ENCODE measurements around the gene GPC6. TPM values are rescaled to one million over a fixed set of nuclear protein-coding genes. Genes with fewer than 3 reads are reported as not detected.

Gene GPC6
- polyA plus RNA-seq, 1 of the 3 experiments (the other 2 are of a cell fraction), result 6.7 TPM

- no peak for DNase-seq
- CTCF ChIA-PET, result no interaction called here
- no peak overlapping the region for H3K4me3 ChIP-seq (ENCODE audit: low read depth in 2 of 2, low read length in 1 of 2)
- no peaks in the 10 kb centered on the region for H3K79me2 ChIP-seq (ENCODE audit: insufficient read depth)
- H3K4me2 ChIP-seq, result no peak overlapping the region
- H4K20me1 ChIP-seq (ENCODE audit: insufficient read depth), result no peaks in the 10 kb centered on the region
- H3K27ac ChIP-seq (ENCODE audit: low read depth in 2 of 2, low read length in 1 of 2), result no peak overlapping the region
- H3K27me3 ChIP-seq (ENCODE audit: insufficient read depth), result no peaks in the 10 kb centered on the region
- H3K9ac ChIP-seq, result no peak overlapping the region
- H3K9me3 ChIP-seq, result no peaks in the 10 kb centered on the region
- no peaks in the 10 kb centered on the region for H3K9me2 ChIP-seq
- H2AFZ ChIP-seq (ENCODE audit: low read depth), result no peak overlapping the region
- peaks cover 0 to 4% of the 10 kb centered on the region in 2 experiments; a peak in 1 of 4 replicates for H3K4me1 ChIP-seq (ENCODE audit: control insufficient read depth in 1 of 2, insufficient read depth in 2 of 2, low read depth in 1 of 2, low read length in 1 of 2)
- no peaks in the 10 kb centered on the region for H3K36me3 ChIP-seq (replicated peaks in 1 of 2; ENCODE audit: control insufficient read depth in 1 of 2, insufficient read depth in 2 of 2, low read length in 1 of 2)
- H3F3A ChIP-seq (replicated peaks; ENCODE audit: insufficient read depth), result no peaks in the 10 kb centered on the region
- TF ChIP-seq TEAD4 (IDR thresholded peaks at IDR 0.05; ENCODE audit: borderline replicate concordance, insufficient read depth) (no peak), EZH2phosphoT487 (IDR thresholded peaks at IDR 0.05; ENCODE audit: borderline replicate concordance, low read depth) (no peak), MXI1 (IDR thresholded peaks at IDR 0.05; ENCODE audit: low read depth, low read length) (no peak), JUND (IDR thresholded peaks at IDR 0.05) (no peak)
- TF ChIP-seq, protein P1, sequence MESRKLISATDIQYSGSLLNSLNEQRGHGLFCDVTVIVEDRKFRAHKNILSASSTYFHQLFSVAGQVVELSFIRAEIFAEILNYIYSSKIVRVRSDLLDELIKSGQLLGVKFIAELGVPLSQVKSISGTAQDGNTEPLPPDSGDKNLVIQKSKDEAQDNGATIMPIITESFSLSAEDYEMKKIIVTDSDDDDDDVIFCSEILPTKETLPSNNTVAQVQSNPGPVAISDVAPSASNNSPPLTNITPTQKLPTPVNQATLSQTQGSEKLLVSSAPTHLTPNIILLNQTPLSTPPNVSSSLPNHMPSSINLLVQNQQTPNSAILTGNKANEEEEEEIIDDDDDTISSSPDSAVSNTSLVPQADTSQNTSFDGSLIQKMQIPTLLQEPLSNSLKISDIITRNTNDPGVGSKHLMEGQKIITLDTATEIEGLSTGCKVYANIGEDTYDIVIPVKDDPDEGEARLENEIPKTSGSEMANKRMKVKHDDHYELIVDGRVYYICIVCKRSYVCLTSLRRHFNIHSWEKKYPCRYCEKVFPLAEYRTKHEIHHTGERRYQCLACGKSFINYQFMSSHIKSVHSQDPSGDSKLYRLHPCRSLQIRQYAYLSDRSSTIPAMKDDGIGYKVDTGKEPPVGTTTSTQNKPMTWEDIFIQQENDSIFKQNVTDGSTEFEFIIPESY (IDR thresholded peaks at IDR 0.05; ENCODE audit: borderline replicate concordance, low read depth), result no peak
- POLR2A ChIA-PET, result no interaction called here
These were observed 524.5 kb downstream of the GPC6 start for GRCh38 chr13:93751117-93751516.

DNA sequence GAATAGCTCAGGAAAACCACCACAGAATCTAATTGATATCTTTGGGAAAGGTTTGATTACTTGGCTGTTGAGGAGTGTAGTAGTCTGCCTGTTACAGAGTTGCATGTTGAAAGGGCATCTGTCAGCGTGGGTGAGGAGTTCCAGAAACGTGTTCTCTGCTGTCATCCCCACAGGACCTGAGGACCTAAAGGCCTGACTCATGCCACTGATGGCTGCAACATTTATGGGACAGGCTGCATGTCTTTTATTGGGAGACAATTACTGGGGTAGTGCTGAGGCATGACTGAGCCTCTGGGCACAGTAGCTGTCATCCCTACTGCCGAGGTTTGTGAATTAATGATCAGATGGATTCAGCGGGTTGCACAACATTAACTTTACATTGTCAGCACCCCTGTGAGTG lies 525.9 kb downstream of the GPC6 start:
- TF ChIP-seq NFIC (IDR thresholded peaks at IDR 0.05; ENCODE audit: borderline replicate concordance) (no peak), RAD21 (IDR thresholded peaks at IDR 0.05; ENCODE audit: low read length) (0 out of 2 replicates have a peak, but pooled peaks have one; percentile 1)
- Histone ChIP-seq H3K9me2 (no peaks in the 10 kb centered on the region), H3K27me3 (ENCODE audit: insufficient read depth) (no peaks in the 10 kb centered on the region), H3K36me3 (replicated peaks in 1 of 2; ENCODE audit: control insufficient read depth in 1 of 2, insufficient read depth in 2 of 2, low read length in 1 of 2) (no peaks in the 10 kb centered on the region), H3F3A (replicated peaks; ENCODE audit: insufficient read depth) (no peaks in the 10 kb centered on the region), H3K4me2 (no peak overlapping the region), H3K4me1 (ENCODE audit: control insufficient read depth in 1 of 2, insufficient read depth in 2 of 2, low read depth in 1 of 2, low read length in 1 of 2) (peaks cover 0 to 4% of the 10 kb centered on the region in 2 experiments; a peak in 1 of 4 replicates), H4K20me1 (ENCODE audit: insufficient read depth) (no peaks in the 10 kb centered on the region), H3K79me2 (ENCODE audit: insufficient read depth) (no peaks in the 10 kb centered on the region), H3K27ac (ENCODE audit: low read depth in 2 of 2, low read length in 1 of 2) (no peak overlapping the region; a peak in 1 of 4 replicates), H3K9ac (no peak overlapping the region), H2AFZ (ENCODE audit: low read depth) (no peak overlapping the region), H3K9me3 (no peaks in the 10 kb centered on the region), H3K4me3 (ENCODE audit: low read depth in 2 of 2, low read length in 1 of 2) (no peak overlapping the region)
- ChIA-PET POLR2A (no interaction called here), CTCF (interaction anchor here (1.2 kb wide), 1 partner anchor 12 kb away, joined by 3 read pairs; no protein-coding TSS in a partner anchor)
- peak; percentile 9 for DNase-seq
- WGBS (ENCODE audit: low lambda C conversion rate), result 66% methylated on average over 4 of the region's 4 CpGs

GRCh38 chr13:93753639-93754038 lies 527.0 kb downstream of the GPC6 start:
- Histone ChIP-seq H3K79me2 (ENCODE audit: insufficient read depth) (no peaks in the 10 kb centered on the region), H3K9me2 (no peaks in the 10 kb centered on the region), H3K9ac (no peak overlapping the region), H3K27me3 (ENCODE audit: insufficient read depth) (no peaks in the 10 kb centered on the region), H2AFZ (ENCODE audit: low read depth) (no peak overlapping the region), H3K27ac (ENCODE audit: low read depth in 2 of 2, low read length in 1 of 2) (no peak overlapping the region), H3K4me3 (ENCODE audit: low read depth in 2 of 2, low read length in 1 of 2) (no peak overlapping the region), H4K20me1 (ENCODE audit: insufficient read depth) (no peaks in the 10 kb centered on the region), H3F3A (replicated peaks; ENCODE audit: insufficient read depth) (no peaks in the 10 kb centered on the region), H3K4me2 (no peak overlapping the region), H3K4me1 (ENCODE audit: control insufficient read depth in 1 of 2, insufficient read depth in 2 of 2, low read depth in 1 of 2, low read length in 1 of 2) (peaks cover 1 to 4% of the 10 kb centered on the region in 2 experiments; a peak in 1 of 4 replicates), H3K36me3 (replicated peaks in 1 of 2; ENCODE audit: control insufficient read depth in 1 of 2, insufficient read depth in 2 of 2, low read length in 1 of 2) (no peaks in the 10 kb centered on the region), H3K9me3 (no peaks in the 10 kb centered on the region)
- no peak for DNase-seq
- CTCF ChIA-PET, result no interaction called here
- POLR2A ChIA-PET, result no interaction called here
- no peak for TF ChIP-seq IRF3 (IDR thresholded peaks at IDR 0.05; ENCODE audit: low read depth, low read length)
- TF ChIP-seq, protein P2, sequence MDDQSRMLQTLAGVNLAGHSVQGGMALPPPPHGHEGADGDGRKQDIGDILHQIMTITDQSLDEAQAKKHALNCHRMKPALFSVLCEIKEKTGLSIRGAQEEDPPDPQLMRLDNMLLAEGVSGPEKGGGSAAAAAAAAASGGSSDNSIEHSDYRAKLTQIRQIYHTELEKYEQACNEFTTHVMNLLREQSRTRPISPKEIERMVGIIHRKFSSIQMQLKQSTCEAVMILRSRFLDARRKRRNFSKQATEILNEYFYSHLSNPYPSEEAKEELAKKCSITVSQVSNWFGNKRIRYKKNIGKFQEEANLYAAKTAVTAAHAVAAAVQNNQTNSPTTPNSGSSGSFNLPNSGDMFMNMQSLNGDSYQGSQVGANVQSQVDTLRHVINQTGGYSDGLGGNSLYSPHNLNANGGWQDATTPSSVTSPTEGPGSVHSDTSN (IDR thresholded peaks at IDR 0.05), result no peak
- no peak for TF ChIP-seq CTCF (IDR thresholded peaks at IDR 0.05)
- no peak for TF ChIP-seq TCF12 (IDR thresholded peaks at IDR 0.05)
- TF ChIP-seq SIN3A (IDR thresholded peaks at IDR 0.05; ENCODE audit: borderline replicate concordance, low read depth, low read length), result no peak
- no peak for TF ChIP-seq MEF2A (IDR thresholded peaks at IDR 0.05; ENCODE audit: borderline replicate concordance, low read depth)
